BJ (cell line): ENCODE measurements around the gene ATG4A. TPM values are rescaled to one million over a fixed set of nuclear protein-coding genes. Genes with fewer than 3 reads are reported as not detected.

Experiments
- CTCF ChIA-PET: fragments of 350-600 bp; formaldehyde crosslinking; extraction: SDS; loops from one replicate; lab custom pipeline; 2021; ENCODE audit warnings: antibody characterized with exemption, inconsistent platforms; lab: Yijun Ruan, JAX
- POLR2A ChIA-PET: fragments of 300-600 bp; sonication (Branson Sonifier 250); formaldehyde crosslinking; extraction: SDS; loops from one replicate; lab custom pipeline; 2021; ENCODE audit warnings: antibody characterized with exemption; lab: Charles Lee
- DNase-seq: peaks from one replicate; pipeline ENCODE4 v3.0.0-alpha.2; 2011; ENCODE audit warnings: low read depth
- H3K27me3 ChIP-seq: 2 replicates; pipeline ENCODE4 v1.6.0; 2011; ENCODE audit warnings: low read length; ENCODE audit not compliant: control insufficient read depth, insufficient read depth
- H3K36me3 ChIP-seq: 2 replicates; pipeline ENCODE4 v1.5.1; 2011; ENCODE audit warnings: low read length; ENCODE audit not compliant: control insufficient read depth, insufficient read depth
- H3K4me3 ChIP-seq: 2 replicates; pipeline ENCODE4 v1.5.1; 2011; ENCODE audit warnings: low read depth, mild to moderate bottlenecking, control low read depth, low read length
- CTCF ChIP-seq: IDR thresholded peaks from 2 replicates; pipeline ENCODE4 v1.5.1; 2011; ENCODE audit warnings: low read depth, mild to moderate bottlenecking, control low read depth, inconsistent platforms, low read length, moderate library complexity; ENCODE audit not compliant: insufficient read depth
- polyA plus RNA-seq: library from polyadenylated mRNA; depleted of rRNA; stranded (reverse); fragments of >200 nt; gene quantifications from 2 replicates; pipeline ENCODE4 v1.2.3, GENCODE V29; 2011

The ATG4A gene
- polyA plus RNA-seq, 1 experiment: 6.9 TPM

GRCh38 chrX:108163333-108164082 is 71.9 kb downstream of the ATG4A start:
- ChIA-PET POLR2A (no interaction called here), CTCF (no interaction called here)
- no peak overlapping the region for H3K4me3 ChIP-seq
- no peaks in the 10 kb centered on the region for H3K27me3 ChIP-seq
- no peak for DNase-seq
- TF ChIP-seq CTCF: no peak
- H3K36me3 ChIP-seq: no peaks in the 10 kb centered on the region

DNA sequence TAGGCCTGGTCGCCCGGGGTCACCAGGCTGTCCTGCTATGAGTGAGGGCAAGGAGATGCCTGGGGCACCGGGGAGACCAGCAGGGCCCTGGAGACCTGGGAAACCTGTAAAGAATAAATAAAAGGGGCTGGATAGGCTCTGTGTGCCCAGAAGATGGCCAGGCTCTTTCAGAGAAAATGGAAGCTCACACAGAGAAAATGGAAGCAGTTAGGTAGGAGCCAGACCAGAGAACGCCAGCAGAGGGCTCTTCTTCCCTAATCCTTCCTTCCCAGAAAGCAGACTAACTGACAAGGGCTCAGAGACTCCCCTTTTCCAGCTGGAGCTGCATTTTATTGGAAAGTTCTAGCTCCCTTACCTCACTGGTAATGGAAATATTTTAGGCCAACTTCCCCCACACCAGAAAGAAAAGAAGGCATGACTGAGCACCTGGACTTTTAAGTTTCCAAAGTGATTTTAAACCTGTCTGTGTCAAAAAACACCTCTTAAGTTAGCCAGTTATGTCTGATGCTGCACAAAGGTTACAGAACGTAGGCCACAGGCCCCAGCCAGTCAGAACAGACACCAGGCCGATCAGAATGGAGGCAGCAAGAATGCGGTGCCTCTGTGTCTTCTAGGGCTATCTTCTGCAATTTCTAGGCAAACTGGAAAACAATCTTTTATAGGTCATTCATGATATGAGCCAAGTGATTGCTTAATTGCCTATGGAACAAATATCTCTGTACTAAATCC is 74.0 kb downstream of the ATG4A start:
- Histone ChIP-seq H3K36me3 (no peaks in the 10 kb centered on the region), H3K27me3 (no peaks in the 10 kb centered on the region), H3K4me3 (no peak overlapping the region)
- CTCF ChIA-PET: interaction anchor here (1.0 to 1.2 kb wide), 2 partner anchors 9 to 27 kb away, joined by 3 to 10 read pairs; no protein-coding TSS in a partner anchor
- no peak for DNase-seq
- TF ChIP-seq CTCF: peak; percentile 40
- POLR2A ChIA-PET: no interaction called here

DNA sequence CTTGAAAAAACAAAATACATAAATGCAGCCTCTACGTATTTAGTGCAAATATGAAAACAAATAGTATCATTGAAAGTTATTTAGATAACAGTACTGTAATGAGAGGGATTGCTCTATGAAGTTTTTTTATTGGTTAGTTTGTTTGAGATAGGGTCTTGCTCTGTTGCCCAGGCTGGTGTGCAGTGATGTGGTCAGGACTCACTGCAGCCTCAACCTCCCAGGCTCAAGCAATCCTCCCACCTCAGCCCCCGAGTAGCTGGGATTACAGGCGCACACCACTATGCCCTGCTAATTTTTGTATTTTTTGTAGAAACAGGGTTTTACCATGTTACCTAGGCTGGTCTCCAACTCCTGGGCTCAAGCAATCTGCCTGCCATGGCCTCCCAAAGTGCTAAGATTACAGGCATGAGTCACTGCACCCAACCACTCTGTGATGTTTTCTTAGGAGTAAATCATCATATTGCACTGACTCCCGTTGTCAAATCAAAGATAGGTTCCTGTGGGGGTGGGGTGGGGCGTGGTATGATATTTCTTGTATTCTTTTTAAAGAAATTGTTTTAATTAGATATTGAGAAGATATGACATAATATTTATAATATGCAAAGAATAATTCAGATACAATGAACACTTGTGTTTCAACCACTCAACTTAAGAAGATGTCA is 75.8 kb downstream of the ATG4A start:
- POLR2A ChIA-PET: no interaction called here
- DNase-seq: no peak
- CTCF ChIA-PET: no interaction called here
- Histone ChIP-seq H3K36me3 (no peaks in the 10 kb centered on the region), H3K27me3 (no peaks in the 10 kb centered on the region), H3K4me3 (no peak overlapping the region)
- TF ChIP-seq CTCF: no peak

DNA sequence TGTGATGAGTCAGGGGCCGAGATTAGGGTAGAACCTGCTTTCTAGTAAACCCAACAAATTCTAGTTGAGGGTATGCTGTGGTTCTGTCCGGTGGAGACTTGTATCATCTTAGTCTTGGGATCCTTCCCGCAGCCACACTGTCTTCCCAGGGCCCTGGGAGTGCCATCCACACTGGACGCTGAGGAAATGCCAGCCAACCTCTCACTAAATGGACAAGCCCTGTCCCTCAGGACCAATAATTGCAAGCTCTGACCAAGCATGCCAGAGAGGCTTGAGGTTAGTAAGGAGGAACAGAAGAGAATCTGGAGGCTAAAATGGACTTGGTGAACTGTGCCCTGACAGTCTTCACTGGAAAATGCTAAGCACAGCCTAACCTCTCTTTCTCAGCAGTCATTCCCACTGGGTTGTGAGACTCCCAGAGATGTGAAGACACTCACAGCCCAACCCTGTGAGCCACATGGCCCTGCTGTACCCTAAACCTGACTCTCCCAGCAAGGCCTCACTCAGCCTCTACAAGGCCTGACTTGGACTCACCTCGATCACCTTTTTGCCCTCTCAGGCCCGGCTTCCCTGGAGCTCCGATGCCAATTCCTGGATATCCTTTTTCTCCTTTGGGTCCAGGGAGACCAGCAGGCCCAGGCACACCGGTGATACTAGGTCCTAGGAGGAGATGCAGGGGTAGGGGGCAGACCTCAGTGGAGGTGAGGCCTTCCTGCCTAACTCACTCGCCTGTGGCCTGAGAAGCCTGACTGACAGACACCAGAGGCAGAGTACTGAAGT is 77.6 kb downstream of the ATG4A start:
- DNase-seq: no peak
- no peak for TF ChIP-seq CTCF
- Histone ChIP-seq H3K36me3 (no peaks in the 10 kb centered on the region), H3K4me3 (no peak overlapping the region), H3K27me3 (no peaks in the 10 kb centered on the region)
- ChIA-PET POLR2A (no interaction called here), CTCF (no interaction called here)
